ENCODE measurements around the gene USP11.
A peak's percentile ranks its signal among the peaks of the same experiment; 100 is the strongest.

Gene USP11

DNA sequence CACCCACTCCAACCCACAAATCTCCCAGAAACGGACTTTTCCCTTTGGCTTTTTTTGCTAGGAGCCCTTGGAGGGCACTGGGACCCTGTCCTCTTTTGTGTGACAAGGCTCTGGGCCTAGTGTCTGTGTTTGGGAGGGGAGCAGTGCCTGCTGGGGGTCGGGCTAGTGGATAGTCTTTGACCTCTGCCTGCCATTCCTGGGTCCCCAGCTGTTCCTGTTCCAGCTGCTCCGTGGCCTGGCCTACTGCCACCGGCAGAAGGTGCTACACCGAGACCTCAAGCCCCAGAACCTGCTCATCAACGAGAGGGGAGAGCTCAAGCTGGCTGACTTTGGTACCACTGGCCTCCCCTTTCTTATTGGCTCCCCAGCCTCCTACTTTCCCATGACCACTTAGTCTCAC is 6.7 kb upstream of the USP11 start:
- no peak for DNase-seq

DNA sequence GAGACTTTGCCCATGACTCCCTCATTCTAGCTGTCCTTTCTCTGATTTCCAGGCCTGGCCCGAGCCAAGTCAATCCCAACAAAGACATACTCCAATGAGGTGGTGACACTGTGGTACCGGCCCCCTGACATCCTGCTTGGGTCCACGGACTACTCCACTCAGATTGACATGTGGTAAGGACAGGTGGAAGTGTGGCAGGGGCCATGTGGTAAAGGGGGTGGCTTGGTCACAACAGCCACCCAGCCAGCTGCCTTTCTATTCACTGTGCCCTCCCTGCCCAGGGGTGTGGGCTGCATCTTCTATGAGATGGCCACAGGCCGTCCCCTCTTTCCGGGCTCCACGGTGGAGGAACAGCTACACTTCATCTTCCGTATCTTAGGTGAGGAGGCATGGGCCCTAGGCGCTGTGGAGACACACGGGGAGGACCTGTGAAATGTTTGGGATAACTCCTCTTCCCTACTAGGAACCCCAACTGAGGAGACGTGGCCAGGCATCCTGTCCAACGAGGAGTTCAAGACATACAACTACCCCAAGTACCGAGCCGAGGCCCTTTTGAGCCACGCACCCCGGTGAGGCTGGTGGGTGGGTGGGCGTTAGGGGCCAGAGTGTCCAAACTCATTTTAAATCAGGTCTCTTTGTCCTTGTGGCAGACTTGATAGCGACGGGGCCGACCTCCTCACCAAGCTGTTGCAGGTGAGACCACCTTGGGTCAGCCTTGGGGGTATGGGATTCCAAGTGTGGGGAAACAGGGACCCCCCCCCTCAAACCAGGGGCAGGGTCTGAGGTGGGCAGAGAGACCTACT is 6.1 kb upstream of the USP11 start:
- no peak for DNase-seq

DNA sequence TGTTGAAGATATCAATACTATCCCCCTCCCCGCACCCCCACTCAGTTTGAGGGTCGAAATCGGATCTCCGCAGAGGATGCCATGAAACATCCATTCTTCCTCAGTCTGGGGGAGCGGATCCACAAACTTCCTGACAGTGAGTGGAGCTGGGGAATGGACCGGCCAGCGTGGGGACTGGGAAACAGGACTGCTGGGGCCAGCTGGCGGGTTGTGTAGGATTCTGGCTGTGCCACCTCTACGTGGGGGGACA is 5.5 kb upstream of the USP11 start:
- no peak for DNase-seq

DNA sequence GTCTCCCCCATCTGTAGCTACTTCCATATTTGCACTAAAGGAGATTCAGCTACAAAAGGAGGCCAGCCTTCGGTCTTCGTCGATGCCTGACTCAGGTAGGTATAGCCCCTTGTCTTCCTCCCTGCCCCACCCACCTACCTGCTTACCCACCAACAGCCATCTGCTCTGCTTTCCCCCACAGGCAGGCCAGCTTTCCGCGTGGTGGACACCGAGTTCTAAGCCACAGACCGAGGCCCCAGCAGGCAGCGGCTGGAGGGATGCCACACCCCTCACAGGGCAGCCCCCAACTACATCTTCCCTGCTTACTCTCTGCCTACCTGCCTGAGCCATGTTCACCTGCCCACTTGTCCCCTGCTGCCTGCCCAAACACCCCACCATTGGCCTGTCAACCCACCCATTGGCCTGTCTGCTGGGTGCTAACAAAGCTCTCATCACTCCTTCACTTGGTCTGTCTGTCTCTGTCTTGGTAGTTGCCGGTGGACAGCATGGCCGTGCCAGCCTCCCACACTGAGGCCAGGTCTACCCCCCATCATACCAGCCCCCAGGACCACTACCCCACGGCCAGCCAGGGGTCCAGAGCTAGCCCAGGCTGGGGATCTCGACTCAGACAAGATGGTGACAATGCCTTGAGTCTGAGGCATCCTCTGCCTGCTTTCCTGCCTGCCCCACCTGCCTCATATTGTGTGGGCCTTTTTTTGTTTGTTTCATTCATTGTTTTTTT is 4.1 kb upstream of the USP11 start:
- no peak for DNase-seq

DNA sequence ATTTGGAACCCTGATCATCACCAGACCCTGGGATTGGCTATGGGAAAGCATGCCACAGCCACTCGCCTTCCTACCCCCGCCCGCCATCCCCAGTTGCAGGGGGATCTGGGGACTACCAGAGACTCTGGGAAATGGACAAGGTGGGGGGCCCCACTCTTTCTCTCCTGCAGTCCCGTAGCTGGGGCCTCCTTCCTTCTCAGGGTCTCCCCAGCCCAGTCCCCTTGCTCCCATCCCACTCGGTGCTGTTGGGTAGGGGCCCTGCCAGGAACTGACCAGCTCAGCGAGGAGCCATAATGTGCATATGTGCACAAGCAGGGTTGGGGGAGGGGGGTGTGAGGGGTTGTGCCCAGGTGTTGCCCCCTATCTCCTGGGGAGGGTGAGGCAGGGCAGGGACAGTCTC is 3.4 kb upstream of the USP11 start:
- no peak for DNase-seq

DNA sequence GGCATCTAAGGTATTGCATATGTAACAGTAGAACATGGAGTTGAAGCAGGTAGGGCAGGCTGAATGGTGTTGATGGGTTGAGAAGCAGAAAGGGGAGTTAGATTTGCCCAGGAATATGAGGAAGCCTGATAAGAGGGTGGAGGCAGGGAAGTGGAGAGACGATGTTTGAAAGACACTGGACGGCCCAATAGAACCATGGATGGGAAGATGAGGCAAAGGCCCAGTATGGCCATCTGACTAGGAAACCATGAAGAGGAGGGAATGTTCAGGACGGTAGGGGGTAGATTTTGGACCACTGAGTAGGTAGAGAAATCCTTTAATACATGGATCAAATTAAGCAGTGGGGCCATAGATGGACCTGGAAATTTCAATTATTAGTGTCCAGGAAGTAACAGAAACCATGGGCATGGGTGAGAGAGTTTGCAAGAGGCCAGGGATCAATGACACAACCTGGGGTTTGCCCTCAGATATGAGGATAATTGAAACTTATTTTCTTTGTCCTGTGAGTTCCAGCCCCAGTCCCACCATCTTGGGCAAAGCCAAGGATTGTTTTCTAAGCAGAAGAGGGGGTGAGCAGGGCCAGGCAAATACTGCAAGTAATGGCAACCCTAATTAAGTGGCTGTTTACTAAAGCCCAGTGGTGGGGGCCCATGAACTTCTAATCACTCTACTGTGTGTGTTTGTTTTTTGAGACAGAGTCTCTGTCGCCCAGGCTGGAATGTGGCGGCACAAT is 2.5 kb upstream of the USP11 start:
- no peak for DNase-seq

DNA sequence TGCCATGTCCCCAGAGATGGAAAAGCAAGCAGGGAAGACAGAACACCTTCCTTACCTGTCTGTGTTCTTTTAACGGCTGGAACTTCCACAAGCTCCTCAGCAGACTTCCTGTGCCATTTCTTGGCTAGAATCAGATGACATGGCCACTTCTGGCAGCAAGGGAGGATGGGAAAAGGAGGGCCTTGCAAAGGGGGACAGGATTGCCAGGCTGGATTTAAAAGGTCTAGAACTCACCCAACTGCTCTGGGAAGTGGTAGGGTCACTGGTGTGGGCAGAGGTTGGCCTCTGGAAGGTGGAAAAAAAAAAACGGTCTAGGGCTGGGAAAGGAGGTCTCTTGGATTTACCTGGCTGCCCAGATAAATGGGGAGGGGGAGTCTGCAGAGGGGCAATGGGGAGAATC is 1.6 kb upstream of the USP11 start:
- DNase-seq, result no peak

DNA sequence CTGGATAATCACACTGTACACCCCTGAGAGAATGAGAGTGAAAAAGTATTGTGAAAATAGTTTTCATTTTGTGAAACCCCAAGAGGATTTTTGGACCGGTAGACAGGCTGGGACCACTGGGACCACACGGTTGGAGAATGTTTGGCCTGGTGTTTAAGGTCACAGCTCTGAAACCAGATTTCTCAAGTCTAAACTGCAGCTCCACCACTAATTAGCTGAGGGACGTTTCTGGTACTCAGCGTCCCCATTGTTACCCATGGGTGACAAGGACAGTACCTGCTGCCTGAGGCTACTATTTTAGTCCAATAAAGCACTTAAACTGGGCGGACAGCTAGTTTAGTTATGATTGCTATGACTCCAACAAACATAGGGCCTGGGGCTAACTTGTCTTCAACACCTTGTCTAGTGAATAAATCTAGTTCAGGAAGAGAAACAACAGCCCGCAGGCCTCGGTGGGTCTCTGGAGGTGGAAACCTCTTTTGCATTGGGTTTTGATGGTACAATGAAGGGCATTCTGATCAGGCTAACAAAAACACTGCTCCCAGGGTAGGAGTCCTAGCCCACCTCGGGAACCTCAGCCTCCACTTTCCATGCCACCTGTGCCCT is 509 bp upstream of the USP11 start:
- no peak for DNase-seq

DNA sequence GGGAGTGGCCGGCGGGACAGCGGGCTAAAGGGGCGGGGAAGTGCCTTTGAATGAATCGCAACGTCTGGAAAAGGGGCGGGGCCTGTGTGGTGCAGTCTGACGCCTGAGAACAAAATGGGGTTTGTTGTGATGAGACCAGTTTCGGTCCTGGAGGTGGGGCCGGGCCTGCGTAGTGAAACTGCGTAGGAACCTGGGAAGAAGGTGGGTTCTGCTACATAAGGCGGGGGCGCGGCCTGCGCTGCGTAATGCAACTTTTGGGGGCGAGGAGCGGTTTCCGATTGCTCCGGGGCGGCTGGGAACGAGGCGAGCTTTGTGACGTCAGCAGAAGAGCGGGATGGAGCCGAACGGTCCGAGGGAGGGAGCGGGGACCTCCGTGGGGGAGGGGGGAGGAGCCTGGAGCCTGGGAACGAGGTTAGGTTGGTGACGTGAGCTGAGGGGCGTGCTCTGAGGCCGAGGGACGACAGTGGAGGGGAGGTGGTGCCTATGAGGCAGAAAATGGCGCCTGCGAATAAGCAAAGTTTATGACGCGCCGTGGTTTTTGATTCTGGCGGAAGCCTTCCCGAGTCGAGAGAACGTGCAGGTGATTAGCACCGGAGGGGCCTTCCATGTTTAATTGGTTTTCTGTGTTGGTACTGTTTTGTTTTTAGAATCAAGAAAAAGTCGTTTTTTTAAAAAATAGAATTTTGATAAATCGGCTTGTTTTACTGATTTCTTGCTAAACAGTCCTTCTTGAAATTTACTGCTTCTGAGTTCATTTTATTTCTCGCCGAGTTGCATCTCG is 714 bp downstream of the USP11 start:
- peak; percentile 83 to 96 for DNase-seq

DNA sequence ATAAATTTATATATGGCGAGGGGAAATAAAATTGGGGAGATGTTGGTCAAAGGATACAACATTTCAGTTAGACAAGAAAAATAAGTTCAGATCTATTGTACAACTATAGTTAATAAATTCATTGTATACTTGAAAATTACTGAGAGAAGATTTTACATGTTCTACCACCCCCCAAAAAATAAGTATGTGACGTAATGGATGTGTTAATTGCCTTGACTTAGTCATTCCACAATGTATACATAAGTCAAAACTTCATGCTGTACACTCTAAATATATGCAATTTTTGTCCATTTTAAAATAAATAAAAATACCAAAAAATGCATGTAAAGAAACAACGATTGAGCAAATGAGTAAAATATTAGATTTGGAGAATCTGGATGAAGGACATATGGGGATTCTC is 1.8 kb downstream of the USP11 start:
- no peak for DNase-seq

DNA sequence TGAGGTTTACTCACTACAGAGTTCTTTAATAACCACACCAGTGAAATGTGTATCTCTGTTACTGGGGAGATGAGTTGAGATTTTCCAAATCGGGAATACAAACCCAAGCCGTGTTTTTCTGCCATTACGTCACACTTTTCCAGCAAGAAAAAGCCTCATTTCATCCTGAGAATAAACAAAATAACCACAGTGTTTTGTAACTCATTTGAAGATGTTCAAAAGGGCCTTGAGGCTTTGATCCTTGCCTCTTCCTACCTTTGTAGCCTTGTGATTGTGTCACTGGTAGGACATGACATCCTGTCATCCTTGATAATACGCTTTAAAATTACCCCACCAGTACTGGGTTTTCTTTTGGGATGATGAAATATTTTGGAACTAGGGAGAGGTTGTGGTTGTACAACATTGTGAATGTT is 2.9 kb downstream of the USP11 start:
- DNase-seq, result no peak

DNA sequence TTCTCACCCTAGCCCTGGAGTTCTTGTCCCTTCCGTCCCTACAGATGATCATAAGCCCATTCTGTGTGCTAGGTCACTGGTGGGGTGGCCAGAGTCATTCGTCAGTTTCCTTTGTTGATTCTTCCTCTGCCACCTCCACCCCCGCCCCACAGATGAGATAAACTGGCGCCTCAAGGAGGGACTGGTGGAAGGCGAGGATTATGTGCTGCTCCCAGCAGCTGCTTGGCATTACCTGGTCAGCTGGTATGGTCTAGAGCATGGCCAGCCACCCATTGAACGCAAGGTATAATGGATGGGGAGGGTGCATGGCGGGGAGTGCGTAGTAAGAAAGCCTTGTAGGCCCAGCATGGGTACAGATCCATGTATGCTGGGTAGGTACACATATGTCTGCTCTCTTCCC is 6.4 kb downstream of the USP11 start:
- no peak for DNase-seq

DNA sequence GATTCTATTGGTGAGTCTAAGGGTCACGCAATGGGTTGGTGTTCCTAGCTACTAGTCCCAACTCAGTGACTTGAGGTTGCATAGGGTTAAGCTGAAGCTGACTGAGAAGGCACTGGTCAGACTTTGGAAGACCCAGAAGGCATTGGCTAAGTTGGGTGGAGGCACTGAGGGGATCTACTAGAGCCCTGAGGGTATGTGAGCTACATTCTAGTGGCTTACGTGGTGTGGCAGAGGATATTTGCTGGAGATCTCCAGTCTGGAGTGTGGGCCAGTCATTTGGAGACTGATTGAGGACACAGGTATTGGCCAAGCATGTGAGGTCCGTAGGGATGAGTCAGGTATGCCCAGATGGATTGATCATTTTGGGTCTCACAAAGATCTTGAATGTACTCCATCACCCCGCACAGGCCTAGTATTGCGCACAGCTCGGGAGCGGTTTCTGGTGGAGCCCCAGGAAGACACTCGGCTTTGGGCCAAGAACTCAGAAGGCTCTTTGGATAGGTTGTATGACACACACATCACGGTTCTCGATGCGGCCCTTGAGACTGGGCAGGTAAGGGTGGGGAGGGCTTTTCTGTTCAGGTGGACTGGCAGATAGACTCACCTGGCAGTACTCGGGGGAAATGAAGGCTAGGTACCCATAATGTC is 7.2 kb downstream of the USP11 start:
- DNase-seq, result no peak

DNA sequence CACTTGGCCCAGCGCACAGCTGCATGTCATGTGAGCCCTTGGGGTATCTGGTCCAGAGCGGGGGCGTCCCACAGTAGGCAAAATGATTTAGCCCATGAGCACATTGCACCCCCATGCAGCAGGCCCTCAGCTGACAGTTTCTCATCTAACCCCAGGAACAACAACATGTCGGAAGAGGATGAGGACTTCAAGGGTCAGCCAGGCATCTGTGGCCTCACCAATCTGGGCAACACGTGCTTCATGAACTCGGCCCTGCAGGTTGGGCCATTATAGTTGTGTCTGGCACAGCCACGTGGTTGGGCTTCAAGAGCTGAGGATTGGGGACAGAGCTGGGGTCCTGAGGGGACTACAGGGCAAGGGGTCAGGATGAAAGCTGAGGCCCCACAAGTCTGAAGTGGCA is 7.8 kb downstream of the USP11 start:
- DNase-seq, result no peak

DNA sequence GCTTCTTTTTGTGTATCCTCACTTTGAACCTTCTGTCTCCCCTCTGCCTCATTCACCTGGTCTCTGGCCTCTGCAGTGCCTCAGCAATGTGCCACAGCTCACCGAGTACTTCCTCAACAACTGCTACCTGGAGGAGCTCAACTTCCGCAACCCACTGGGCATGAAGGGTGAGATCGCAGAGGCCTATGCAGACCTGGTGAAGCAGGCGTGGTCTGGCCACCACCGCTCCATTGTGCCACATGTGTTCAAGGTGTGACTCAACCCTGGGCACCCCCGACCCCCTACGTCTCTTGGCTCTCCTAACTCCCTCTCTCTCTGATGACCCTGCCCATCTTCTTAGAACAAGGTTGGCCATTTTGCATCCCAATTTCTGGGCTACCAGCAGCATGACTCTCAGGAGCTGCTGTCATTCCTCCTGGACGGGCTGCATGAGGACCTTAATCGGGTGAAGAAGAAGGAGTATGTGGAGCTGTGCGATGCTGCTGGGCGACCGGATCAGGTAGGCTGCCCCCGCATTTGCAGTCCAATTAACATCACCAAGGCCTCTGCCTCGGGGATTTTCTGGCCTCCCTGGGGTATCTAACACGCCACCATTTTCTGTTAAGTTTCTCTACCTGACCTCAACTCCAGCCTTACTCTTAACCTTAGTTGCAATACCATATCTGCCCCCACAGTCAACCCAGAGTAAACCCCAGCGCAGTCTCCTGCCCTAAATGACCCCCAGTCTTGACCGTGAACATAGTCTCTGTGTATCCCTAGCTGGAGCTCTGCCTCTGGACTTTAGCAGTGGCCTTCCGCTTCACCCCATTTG is 8.6 kb downstream of the USP11 start:
- no peak for DNase-seq

DNA sequence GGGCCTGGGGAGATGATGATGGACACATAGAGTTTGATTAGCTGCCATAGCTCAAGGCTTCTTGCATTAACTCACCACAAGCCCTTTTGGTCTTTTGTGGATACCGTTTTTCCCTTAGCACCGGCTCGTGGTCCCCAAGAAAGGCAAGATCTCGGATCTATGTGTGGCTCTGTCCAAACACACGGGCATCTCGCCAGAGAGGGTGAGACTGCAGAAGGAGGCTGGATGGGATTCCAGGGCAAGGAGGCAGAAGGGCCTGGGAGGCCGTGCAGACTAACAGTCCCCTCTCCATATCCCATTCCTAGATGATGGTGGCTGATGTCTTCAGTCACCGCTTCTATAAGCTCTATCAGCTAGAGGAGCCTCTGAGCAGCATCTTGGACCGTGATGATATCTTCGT is 9.5 kb downstream of the USP11 start:
- DNase-seq, result no peak

DNA sequence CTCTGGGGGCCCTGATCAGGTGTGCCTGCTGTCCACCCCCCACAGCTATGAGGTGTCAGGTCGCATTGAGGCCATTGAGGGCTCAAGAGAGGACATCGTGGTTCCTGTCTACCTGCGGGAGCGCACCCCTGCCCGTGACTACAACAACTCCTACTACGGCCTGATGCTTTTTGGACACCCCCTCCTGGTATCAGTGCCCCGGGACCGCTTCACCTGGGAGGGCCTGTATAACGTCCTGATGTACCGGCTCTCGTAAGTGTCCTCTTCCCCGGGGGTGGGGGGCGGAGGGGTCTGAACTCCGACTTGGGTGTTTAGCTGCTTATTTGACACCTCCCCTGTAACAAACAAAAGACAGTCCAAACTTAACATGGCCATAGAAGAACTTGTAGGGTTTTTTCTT is 10.5 kb downstream of the USP11 start:
- no peak for DNase-seq

DNA sequence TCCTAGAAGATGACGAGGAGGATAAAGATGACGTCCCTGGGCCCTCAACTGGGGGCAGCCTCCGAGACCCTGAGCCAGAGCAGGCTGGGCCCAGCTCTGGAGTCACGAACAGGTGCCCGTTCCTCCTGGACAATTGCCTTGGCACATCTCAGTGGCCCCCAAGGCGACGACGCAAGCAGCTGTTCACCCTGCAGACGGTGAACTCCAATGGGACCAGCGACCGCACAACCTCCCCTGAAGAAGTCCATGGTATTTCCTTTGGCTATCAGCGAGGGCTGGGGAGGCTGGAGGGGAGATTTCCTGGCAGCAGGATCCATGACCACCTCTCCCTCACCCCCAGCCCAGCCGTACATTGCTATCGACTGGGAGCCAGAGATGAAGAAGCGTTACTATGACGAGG is 11.9 kb downstream of the USP11 start:
- no peak for DNase-seq

DNA sequence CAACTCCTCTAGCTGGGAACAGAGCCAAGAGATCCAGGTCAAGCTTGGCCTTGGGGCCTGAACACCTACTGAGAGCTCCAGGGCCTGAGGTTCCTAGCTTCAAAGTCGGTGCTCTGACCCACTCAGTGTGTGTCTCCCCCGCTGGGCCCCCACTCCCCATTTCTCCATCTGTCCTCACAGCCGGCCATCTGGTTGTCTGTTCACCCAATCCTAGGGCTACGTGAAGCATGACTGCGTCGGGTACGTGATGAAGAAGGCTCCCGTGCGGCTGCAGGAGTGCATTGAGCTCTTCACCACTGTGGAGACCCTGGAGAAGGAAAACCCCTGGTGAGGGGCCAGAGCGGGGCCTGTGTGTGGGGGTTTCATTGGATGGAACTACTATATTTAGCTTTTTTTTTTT is 12.3 kb downstream of the USP11 start:
- DNase-seq, result no peak

DNA sequence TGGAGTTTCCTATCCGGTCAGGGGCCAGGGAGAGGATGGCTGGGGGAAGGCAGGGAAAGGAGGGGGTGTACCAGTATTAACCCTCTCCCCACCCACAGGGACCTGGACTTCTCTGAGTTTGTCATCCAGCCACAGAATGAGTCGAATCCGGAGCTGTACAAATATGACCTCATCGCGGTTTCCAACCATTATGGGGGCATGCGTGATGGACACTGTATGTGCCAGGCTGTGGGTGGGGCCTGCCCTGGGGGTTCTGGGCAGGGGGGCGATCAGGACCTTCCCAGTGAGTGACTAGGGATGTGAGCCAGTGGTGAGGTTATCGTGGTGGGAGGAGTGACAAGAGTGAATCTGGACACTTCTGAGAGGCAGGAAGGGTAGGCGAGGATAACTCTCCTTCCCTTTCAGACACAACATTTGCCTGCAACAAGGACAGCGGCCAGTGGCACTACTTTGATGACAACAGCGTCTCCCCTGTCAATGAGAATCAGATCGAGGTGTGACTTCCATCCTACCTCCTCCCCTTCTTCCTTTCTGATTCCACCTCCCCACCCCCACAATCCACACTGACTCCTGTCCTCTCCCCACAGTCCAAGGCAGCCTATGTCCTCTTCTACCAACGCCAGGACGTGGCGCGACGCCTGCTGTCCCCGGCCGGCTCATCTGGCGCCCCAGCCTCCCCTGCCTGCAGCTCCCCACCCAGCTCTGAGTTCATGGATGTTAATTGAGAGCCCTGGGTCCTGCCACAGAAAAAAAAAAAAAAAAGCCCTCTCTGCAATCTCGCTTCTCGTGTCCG is 14.6 kb downstream of the USP11 start:
- no peak for DNase-seq

DNA sequence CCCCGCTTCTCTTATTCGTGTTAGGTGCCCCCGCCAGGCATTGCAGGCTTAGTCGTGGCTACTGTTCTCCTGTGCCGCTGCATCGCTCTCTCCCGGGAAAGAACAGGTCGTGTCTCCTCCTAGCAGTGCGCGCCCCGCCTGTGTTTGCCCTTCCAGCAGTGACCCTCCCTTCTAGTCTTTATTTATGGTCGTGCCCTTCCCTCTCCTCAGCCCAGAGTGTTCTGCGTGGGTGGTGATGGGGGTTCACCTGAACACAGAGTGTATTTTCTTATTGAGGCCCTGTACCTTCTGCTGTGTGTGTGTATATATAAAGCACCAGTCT is 15.2 kb downstream of the USP11 start:
- DNase-seq, result no peak

All from stimulated activated CD4-positive, alpha-beta T cell treated with anti-CD3 and anti-CD28 coated beads, Interleukin-4, amount 100 ng/mL, for 4 hours (primary cell).